NB4 (cell line): ENCODE results near the gene TRIM54.

Experiments
- CTCF ChIP-seq: IDR thresholded peaks from one replicate; pipeline ENCODE4 v1.5.1; 2012; ENCODE audit warnings: low read depth, low read length
- MYC ChIP-seq: IDR thresholded peaks from 2 replicates; pipeline ENCODE4 v1.6.1; 2011; ENCODE audit warnings: low read depth, low read length
- POLR2A ChIP-seq: IDR thresholded peaks from 2 replicates; pipeline ENCODE4 v1.6.1; 2011; ENCODE audit warnings: mild to moderate bottlenecking; ENCODE audit not compliant: insufficient read length; ENCODE audit errors: extremely low read depth
- TF ChIP-seq, protein P1 (sequence below): IDR thresholded peaks from 2 replicates; pipeline ENCODE4 v1.6.1; 2011; ENCODE audit warnings: low read depth, low read length

GRCh38 chr2:27242614-27242951 lies 39.6 kb upstream of the TRIM54 start:
- no peak for TF ChIP-seq POLR2A
- TF ChIP-seq CTCF: no peak
- TF ChIP-seq, protein P1, sequence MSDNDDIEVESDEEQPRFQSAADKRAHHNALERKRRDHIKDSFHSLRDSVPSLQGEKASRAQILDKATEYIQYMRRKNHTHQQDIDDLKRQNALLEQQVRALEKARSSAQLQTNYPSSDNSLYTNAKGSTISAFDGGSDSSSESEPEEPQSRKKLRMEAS: no peak
- no peak for TF ChIP-seq MYC
